ENCODE measurements around the gene SDK1.

The SDK1 gene

DNA sequence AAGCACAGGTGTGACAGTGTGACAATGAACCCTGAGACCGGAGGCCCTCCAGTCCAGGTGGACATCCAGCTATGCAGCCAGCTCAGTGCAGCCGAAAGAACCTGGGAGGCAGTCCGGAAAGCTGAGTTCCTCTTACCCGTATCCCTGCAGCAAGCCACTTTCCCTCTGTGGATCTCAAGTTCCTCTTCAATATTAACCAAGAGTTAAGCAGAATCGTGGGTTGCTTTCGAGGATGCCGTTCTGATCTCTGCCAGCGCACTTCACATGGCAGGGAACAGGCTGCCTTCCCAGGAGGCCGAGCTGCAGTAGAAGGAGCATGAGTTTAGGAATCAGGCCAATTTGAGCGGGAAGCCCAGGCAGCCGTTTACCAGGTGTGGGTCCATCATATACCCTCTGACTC lies 591.6 kb downstream of the SDK1 start:
- TF ChIP-seq CTCF (IDR thresholded peaks at IDR 0.05), result no peak
- Histone ChIP-seq H3K27ac (no peak overlapping the region), H3K4me1 (ENCODE audit: control insufficient read depth in 1 of 2, insufficient read depth in 1 of 2, low read depth in 1 of 2, low read length in 1 of 2) (peaks cover 0 to 4% of the 10 kb centered on the region in 2 experiments), H3K36me3 (no peaks in the 10 kb centered on the region), H3K4me3 (ENCODE audit: low read depth in 1 of 2, low read length in 1 of 2) (no peak overlapping the region), H3K9me3 (no peaks in the 10 kb centered on the region), H3K27me3 (peaks cover 17% of the 10 kb centered on the region)

GRCh38 chr7:3893151-3893788 lies 592.2 kb downstream of the SDK1 start:
- Histone ChIP-seq H3K27me3 (peaks cover 17% of the 10 kb centered on the region), H3K4me1 (ENCODE audit: control insufficient read depth in 1 of 2, insufficient read depth in 1 of 2, low read depth in 1 of 2, low read length in 1 of 2) (peaks cover 0 to 4% of the 10 kb centered on the region in 2 experiments), H3K36me3 (no peaks in the 10 kb centered on the region), H3K4me3 (ENCODE audit: low read depth in 1 of 2, low read length in 1 of 2) (no peak overlapping the region), H3K9me3 (no peaks in the 10 kb centered on the region), H3K27ac (no peak overlapping the region)
- no peak for TF ChIP-seq CTCF (IDR thresholded peaks at IDR 0.05)

GRCh38 chr7:3893789-3894153 lies 592.7 kb downstream of the SDK1 start:
- no peaks in the 10 kb centered on the region for H3K9me3 ChIP-seq
- TF ChIP-seq CTCF (IDR thresholded peaks at IDR 0.05), result no peak
- H3K4me1 ChIP-seq (ENCODE audit: control insufficient read depth in 1 of 2, insufficient read depth in 1 of 2, low read depth in 1 of 2, low read length in 1 of 2), result peaks cover 0 to 4% of the 10 kb centered on the region in 2 experiments
- H3K36me3 ChIP-seq, result no peaks in the 10 kb centered on the region
- no peak overlapping the region for H3K4me3 ChIP-seq (ENCODE audit: low read depth in 1 of 2, low read length in 1 of 2)
- no peak overlapping the region for H3K27ac ChIP-seq
- H3K27me3 ChIP-seq, result peaks cover 17% of the 10 kb centered on the region

GRCh38 chr7:3895341-3896116 lies 594.5 kb downstream of the SDK1 start:
- peaks cover 17% of the 10 kb centered on the region for H3K27me3 ChIP-seq
- H3K27ac ChIP-seq, result no peak overlapping the region
- H3K36me3 ChIP-seq, result no peaks in the 10 kb centered on the region
- H3K4me1 ChIP-seq (ENCODE audit: control insufficient read depth in 1 of 2, insufficient read depth in 1 of 2, low read depth in 1 of 2, low read length in 1 of 2), result peaks cover 0 to 4% of the 10 kb centered on the region in 2 experiments
- H3K9me3 ChIP-seq, result no peaks in the 10 kb centered on the region
- no peak for TF ChIP-seq CTCF (IDR thresholded peaks at IDR 0.05)
- H3K4me3 ChIP-seq (ENCODE audit: low read depth in 1 of 2, low read length in 1 of 2), result no peak overlapping the region

GRCh38 chr7:3896169-3896765 lies 595.2 kb downstream of the SDK1 start:
- Histone ChIP-seq H3K9me3 (no peaks in the 10 kb centered on the region), H3K27ac (no peak overlapping the region), H3K27me3 (peaks cover 17% of the 10 kb centered on the region), H3K4me3 (ENCODE audit: low read depth in 1 of 2, low read length in 1 of 2) (no peak overlapping the region), H3K4me1 (ENCODE audit: control insufficient read depth in 1 of 2, insufficient read depth in 1 of 2, low read depth in 1 of 2, low read length in 1 of 2) (peaks cover 0 to 4% of the 10 kb centered on the region in 2 experiments), H3K36me3 (no peaks in the 10 kb centered on the region)
- TF ChIP-seq CTCF (IDR thresholded peaks at IDR 0.05), result no peak
